HG02623 (cell line): ENCODE data around the gene LMOD1.

ENCODE experiments used
- ATAC-seq: cut with Tn5 transposase; IDR thresholded peaks from one replicate; pipeline ENCODE4 v1.9.1; 2021; ENCODE audit warnings: moderate library complexity; ENCODE audit not compliant: unreplicated experiment

The LMOD1 gene

DNA sequence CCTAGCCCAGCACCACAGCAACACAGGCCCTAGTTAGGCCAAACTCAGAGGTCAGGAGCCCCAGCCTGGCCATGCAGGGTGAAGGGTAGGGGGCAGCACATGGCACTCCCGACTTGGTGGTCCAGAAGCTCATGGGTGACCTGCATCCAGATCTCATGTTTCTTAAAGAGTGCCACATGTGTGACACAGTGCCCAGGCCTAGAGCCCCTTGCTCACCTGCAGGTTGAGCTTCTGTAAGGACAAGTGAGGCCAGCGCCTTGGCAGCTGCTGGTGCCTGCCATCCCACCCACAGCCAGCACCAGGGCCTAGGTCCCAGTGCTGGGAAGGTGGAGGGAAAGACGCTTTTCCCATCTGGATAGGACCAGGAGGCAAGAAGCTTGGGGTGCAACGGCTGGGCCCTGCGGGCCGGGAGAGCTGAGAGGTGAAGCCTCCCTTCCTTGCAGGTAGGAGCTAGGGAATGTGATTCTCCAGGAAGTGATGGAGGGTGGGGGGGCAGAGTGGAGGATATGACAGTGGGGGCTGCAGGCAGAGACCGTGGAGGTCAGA is 51.2 kb downstream of the LMOD1 start:
- no peak for ATAC-seq

DNA sequence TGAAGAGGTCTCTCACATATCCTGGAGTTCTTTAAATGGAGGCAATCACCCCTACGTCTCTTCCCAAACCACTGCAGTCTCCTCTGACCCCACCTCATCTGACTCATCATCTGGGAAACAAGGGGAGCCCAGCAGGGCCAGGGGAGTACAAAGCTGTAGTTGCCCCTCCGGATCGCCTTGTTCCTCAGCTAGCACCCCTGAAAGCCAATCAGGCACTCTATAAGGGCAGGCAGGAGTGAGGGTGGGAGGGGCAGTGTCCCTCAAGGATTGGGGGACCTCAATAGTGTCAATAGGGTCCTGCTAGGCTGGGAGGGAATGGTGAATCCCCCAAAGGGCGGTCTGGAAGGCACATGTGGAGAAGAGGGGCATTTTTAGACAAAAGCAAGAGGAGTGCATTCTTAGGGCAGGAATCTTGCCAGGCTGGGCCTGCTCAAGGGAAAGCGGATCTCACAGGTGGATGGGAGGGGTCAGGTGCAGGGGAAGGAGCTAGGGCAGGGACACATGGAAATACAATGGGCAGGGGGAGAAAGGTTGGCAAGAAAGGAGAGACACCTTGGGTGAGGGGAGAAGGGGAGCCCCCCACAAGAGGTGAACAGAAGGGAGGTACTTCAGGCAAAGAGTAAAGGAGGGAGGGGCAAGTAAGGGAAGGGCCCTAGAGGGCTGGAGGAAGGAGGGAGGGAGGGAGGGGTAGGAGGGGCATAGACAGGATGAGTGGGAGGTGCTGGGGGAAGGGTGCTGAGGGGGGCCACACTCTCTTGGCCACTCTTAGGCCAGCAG is 51.8 kb downstream of the LMOD1 start:
- no peak for ATAC-seq

GRCh38 chr1:201893431-201893830 is 52.9 kb downstream of the LMOD1 start:
- ATAC-seq: no peak

DNA sequence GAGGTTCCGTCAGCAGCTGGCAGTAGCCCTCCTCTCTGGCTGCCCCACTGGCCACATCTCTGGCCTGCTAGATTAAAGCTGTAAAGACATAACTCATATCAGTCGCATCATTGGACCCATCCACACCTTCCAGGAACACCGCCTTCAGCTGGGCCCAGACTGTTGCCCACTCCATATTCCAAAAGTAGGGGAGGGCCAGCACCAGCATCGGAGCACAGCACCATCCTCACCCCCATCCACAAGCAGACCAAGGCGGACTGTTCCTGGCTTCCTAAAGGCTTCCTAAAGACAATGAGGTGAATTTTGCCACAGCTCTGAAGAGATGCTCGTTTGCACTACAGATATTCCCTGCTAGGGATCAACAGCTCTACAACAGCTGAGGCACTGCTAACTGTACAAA is 54.1 kb downstream of the LMOD1 start:
- no peak for ATAC-seq

- ATAC-seq: no peak
Observed at GRCh38 chr1:201891451-201892045, 54.8 kb downstream of the LMOD1 start.

- no peak for ATAC-seq
Observed at GRCh38 chr1:201890806-201891450, 55.4 kb downstream of the LMOD1 start.

DNA sequence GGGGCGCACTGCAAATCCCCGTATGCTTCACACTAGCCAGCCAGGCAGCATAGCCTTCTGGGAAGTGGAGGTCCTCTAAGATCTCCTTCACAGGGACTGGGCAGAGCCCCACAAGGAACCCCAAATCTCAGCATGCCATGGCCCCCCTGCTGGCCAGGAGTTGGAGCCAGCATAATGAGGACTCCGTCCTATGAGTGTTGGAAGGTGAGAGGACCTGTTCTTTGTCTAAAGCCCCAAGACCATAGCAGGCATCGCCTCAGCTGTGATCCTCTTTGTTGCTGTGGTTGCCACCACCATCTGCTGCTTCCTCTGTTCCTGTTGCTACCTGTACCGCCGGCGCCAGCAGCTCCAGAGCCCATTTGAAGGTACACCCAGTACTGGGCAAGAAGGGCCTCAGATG is 56.1 kb downstream of the LMOD1 start:
- no peak for ATAC-seq

DNA sequence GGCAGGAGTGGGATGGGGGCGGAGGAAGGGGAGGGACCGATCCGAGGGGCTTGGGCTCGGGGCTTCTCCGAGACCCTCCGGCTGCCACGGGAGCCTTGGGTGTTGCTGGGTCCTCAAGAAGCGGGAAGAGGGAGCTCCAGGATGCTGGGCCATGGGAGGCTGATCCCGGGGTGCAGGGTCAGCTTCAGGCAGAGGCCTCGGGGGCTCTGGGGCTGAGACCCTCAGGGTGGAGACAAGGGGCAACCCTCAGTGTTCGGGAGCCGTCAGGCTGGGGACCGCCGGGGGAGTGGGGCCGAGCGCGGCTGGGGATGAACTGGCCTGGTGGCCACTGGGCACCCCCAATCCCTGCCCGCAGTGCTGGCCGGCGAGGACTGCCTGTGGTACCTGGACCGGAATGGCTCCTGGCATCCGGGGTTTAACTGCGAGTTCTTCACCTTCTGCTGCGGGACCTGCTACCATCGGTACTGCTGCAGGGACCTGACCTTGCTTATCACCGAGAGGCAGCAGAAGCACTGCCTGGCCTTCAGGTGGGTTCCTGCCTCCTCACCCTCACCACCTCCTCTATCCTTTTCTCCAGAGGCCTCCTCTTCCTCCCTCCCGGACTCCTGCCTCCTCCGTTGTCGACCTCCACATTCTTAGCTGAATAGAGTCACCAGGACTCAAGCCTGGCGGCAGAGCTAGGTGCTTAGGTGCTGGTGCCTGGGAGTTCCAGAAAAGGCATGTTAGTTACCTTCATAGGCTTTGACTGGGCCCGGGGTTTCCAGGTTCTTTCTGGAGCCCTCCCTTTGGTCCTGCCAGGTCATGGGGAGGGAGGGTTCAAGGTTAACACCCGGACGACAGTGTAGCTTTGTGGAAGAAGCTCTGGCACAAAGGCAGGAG is 57.0 kb downstream of the LMOD1 start:
- ATAC-seq: no peak

- ATAC-seq: no peak
Observed at GRCh38 chr1:201888282-201889089, 57.9 kb downstream of the LMOD1 start, which contains the start of gene SHISA4. Gene SHISA4, plus strand, starts transcription at chr1:201888898. Its CDS starts 97 bp downstream, at chr1:201888995.

- ATAC-seq: no peak
Observed at GRCh38 chr1:201887116-201887866, 59.1 kb downstream of the LMOD1 start.

GRCh38 chr1:201886103-201886885 is 60.1 kb downstream of the LMOD1 start:
- no peak for ATAC-seq

GRCh38 chr1:201885531-201886075 is 60.7 kb downstream of the LMOD1 start:
- no peak for ATAC-seq

GRCh38 chr1:201884425-201884824 is 61.9 kb downstream of the LMOD1 start:
- no peak for ATAC-seq

DNA sequence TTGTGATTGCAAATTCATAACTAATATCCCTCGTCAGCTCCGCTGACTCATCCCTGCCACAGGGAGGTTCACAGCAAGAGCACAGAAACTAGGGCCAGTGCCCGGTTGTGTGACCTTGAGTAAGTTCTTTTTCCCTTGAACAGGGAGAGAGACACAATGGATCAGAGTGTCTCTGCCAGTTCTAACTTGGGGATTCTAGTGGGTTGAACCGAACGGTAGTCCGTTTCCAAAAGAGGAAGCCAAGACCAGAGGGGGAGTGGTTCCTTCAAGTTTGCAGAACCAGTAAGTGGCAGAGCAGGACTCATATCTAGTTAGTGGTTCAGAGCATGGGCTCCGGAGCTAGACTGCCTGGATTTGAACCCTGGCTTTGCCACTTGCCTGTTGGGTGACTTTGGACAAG is 62.6 kb downstream of the LMOD1 start:
- no peak for ATAC-seq

- ATAC-seq: no peak
Observed at GRCh38 chr1:201883266-201883665, 63.1 kb downstream of the LMOD1 start.

- no peak for ATAC-seq
Observed at GRCh38 chr1:201882665-201883132, 63.6 kb downstream of the LMOD1 start.

- no peak for ATAC-seq
Observed at GRCh38 chr1:201881617-201882016, 64.7 kb downstream of the LMOD1 start.

DNA sequence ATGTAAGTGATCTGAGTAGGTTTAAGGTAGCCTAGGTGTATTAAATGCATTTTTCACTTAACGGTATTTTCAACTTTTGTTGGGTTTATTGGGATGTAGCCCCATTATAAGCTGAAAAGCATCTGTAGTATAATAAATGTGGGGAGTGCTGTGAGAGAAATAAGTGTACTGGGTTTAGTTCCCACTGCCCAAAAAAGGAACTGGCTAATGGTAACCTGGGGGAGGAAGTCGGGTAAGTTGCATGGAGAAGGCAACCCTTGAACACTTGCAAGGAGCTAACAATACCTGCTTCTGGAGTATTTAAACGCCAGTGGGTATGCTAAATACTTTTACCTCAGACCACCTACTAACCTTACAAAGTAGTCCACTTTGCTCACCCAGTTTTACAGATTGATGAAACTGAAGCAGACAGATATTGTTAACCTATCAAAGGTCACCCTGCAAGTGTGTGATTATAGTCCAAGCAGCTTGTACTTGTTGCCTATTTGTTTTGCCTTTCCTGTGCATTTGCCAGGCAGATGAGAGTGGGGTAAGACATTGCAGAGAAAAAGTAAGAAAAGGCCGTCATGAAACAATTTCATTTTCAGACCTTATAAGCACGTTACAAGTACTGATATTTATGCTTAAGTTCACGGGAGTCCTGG is 65.3 kb downstream of the LMOD1 start:
- no peak for ATAC-seq
